Endothelial cell of umbilical vein (primary cell): Measurements from ENCODE around the gene CAMKMT.

Experiments used
- EZH2 ChIP-seq: IDR thresholded peaks from 2 replicates; pipeline ENCODE4 v1.6.1; 2012; ENCODE audit warnings: borderline replicate concordance, low read depth, mild to moderate bottlenecking, moderate library complexity, low read length, inconsistent platforms; ENCODE audit not compliant: severe bottlenecking
- GATA2 ChIP-seq: IDR thresholded peaks from 2 replicates; pipeline ENCODE4 v1.7.0; 2011; ENCODE audit warnings: low read depth, mild to moderate bottlenecking, moderate library complexity, mixed read lengths, low read length; ENCODE audit not compliant: insufficient read length, insufficient read depth
- TF ChIP-seq, protein P1 (sequence below), 2 donors: IDR thresholded peaks; 1 replicate in 1 of 2; 2 replicates in 1 of 2; pipeline ENCODE4 v1.5.1; 2011; ENCODE audit warnings: low read length in 2 of 2, mild to moderate bottlenecking in 2 of 2, moderate library complexity in 2 of 2, control low read depth in 1 of 2, inconsistent platforms in 1 of 2, low read depth in 1 of 2; ENCODE audit not compliant: insufficient read depth in 1 of 2; ENCODE audit errors: extremely low read depth in 1 of 2

DNA sequence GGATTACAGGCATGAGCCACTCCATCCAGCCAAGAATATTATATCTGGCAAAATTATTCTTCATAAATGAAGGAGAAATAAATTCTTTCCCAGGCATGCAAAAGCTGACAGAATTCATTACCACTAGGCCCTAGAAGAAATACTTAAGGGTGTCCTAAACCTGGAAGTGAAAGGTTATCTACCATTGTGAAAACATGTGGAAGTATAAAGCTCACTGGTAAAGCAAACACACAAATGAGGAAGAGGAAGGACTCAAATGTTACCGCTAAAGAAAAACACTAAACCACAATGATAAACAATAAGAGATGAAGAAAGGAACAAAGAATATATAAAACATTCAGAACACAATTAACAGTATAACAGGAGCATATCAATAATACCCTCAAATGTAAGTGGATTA, 171.8 kb downstream of the CAMKMT start:
- TF ChIP-seq EZH2 (no peak), GATA2 (no peak)
- TF ChIP-seq, protein P1, sequence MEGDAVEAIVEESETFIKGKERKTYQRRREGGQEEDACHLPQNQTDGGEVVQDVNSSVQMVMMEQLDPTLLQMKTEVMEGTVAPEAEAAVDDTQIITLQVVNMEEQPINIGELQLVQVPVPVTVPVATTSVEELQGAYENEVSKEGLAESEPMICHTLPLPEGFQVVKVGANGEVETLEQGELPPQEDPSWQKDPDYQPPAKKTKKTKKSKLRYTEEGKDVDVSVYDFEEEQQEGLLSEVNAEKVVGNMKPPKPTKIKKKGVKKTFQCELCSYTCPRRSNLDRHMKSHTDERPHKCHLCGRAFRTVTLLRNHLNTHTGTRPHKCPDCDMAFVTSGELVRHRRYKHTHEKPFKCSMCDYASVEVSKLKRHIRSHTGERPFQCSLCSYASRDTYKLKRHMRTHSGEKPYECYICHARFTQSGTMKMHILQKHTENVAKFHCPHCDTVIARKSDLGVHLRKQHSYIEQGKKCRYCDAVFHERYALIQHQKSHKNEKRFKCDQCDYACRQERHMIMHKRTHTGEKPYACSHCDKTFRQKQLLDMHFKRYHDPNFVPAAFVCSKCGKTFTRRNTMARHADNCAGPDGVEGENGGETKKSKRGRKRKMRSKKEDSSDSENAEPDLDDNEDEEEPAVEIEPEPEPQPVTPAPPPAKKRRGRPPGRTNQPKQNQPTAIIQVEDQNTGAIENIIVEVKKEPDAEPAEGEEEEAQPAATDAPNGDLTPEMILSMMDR (IDR thresholded peaks at IDR 0.05; ENCODE audit: extremely low read depth in 1 of 2, insufficient read depth in 1 of 2, low read depth in 1 of 2, low read length in 2 of 2) = no peak
